LNCAP (cell line): ENCODE data around the gene GPR42.

ENCODE experiments used
- TF ChIP-seq, protein P1 (sequence below): fragments of 450-650 bp; IDR thresholded peaks from 2 replicates; pipeline ENCODE4 v1.5.1; 2017; ENCODE audit warnings: mild to moderate bottlenecking

The GPR42 gene

DNA sequence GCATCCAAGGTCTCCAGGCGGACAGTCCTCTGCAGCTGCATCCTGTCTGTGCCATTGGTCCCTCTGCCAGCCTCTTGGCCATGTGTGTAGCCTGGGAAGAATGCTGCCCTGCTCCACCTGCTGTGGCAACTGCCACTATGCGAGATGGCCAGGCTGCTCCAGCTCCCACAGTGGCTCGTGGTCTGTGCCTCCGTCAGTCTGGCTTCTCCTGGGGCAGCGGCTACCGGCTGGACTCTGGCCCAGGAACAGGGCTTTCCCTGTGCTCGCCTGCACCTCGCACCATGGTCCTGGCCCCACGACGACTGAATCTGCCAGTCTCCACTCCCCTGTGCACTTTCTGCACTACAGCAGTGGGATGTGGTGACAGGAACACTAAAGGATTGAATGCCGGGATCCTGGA lies 50.5 kb downstream of the GPR42 start:
- TF ChIP-seq, protein P1, sequence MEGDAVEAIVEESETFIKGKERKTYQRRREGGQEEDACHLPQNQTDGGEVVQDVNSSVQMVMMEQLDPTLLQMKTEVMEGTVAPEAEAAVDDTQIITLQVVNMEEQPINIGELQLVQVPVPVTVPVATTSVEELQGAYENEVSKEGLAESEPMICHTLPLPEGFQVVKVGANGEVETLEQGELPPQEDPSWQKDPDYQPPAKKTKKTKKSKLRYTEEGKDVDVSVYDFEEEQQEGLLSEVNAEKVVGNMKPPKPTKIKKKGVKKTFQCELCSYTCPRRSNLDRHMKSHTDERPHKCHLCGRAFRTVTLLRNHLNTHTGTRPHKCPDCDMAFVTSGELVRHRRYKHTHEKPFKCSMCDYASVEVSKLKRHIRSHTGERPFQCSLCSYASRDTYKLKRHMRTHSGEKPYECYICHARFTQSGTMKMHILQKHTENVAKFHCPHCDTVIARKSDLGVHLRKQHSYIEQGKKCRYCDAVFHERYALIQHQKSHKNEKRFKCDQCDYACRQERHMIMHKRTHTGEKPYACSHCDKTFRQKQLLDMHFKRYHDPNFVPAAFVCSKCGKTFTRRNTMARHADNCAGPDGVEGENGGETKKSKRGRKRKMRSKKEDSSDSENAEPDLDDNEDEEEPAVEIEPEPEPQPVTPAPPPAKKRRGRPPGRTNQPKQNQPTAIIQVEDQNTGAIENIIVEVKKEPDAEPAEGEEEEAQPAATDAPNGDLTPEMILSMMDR: no peak
